ENCODE measurements around the gene EYS.

DNA sequence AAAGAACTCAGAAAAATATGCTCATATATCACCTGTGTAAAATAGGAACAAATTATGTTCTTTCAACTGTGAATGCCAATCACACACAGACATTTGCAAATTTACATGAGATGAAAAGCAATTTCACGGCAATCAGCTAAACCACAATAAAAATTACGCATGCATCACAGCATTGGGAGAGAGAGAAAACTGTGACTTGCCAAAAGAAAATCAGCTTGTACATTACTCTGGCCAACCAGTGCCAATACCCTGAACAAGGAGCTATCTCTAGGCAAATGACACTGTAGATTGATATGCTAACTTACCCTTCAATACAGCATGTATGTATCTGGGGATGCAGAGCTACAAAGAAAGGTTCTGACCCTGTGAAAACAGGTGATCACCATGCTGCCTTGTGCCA is 515.6 kb downstream of the EYS start:
- no peak for TF ChIP-seq SUZ12 (IDR thresholded peaks at IDR 0.05; ENCODE audit: extremely low read depth, insufficient read depth, insufficient read length)
- TF ChIP-seq YY1 (IDR thresholded peaks at IDR 0.05; ENCODE audit: insufficient read depth, insufficient read length): no peak
